Measurements from ENCODE around the gene TBXAS1. TPM values are rescaled to one million over a fixed set of nuclear protein-coding genes. Genes with fewer than 3 reads are reported as not detected.
A peak's percentile ranks its signal among the peaks of the same experiment; 100 is the strongest.

Gene TBXAS1
- total RNA-seq, 1 donor = not detected

- H3K4me3 ChIP-seq (ENCODE audit: low read depth, low read length) = no peak overlapping the region
- DNase-seq (ENCODE audit: low read depth) = no peak
- TF ChIP-seq CTCF (IDR thresholded peaks at IDR 0.05; ENCODE audit: insufficient read depth, low read depth, low read length) = no peak
Observed at GRCh38 chr7:139955109-139955820, 126.2 kb downstream of the TBXAS1 start.

GRCh38 chr7:139958599-139959284 lies 129.7 kb downstream of the TBXAS1 start:
- no peak for TF ChIP-seq CTCF (IDR thresholded peaks at IDR 0.05; ENCODE audit: insufficient read depth, low read depth, low read length)
- no peak overlapping the region for H3K4me3 ChIP-seq (ENCODE audit: low read depth, low read length)
- peak; percentile 60 for DNase-seq (ENCODE audit: low read depth)

- no peak overlapping the region for H3K4me3 ChIP-seq (ENCODE audit: low read depth, low read length)
- TF ChIP-seq CTCF (IDR thresholded peaks at IDR 0.05; ENCODE audit: insufficient read depth, low read depth, low read length) = no peak
- DNase-seq (ENCODE audit: low read depth) = no peak
Observed at GRCh38 chr7:139959285-139959628, 130.2 kb downstream of the TBXAS1 start.

- no peak for DNase-seq (ENCODE audit: low read depth)
- no peak overlapping the region for H3K4me3 ChIP-seq (ENCODE audit: low read depth, low read length)
- no peak for TF ChIP-seq CTCF (IDR thresholded peaks at IDR 0.05; ENCODE audit: insufficient read depth, low read depth, low read length)
Observed at GRCh38 chr7:139959718-139960117, 130.7 kb downstream of the TBXAS1 start.

- TF ChIP-seq CTCF (IDR thresholded peaks at IDR 0.05; ENCODE audit: insufficient read depth, low read depth, low read length) = no peak
- no peak overlapping the region for H3K4me3 ChIP-seq (ENCODE audit: low read depth, low read length)
- peak; percentile 16 for DNase-seq (ENCODE audit: low read depth)
Observed at GRCh38 chr7:139960157-139960556, 131.1 kb downstream of the TBXAS1 start.

- no peak overlapping the region for H3K4me3 ChIP-seq (ENCODE audit: low read depth, low read length)
- TF ChIP-seq CTCF (IDR thresholded peaks at IDR 0.05; ENCODE audit: insufficient read depth, low read depth, low read length) = no peak
- DNase-seq (ENCODE audit: low read depth) = no peak
Observed at GRCh38 chr7:139965942-139966628, 137.0 kb downstream of the TBXAS1 start.

All from fibroblast of villous mesenchyme (primary cell).